ENCODE data around the gene DUSP1. TPM values are rescaled to one million over a fixed set of nuclear protein-coding genes. Genes with fewer than 3 reads are reported as not detected.

DUSP1 gene
- total and polyA plus RNA-seq, 2 donors (not counting 3 experiments of a cell fraction or from before 2014, with no cell fraction given): 36.1 to 196 TPM

- dilution Hi-C loops (cut with MboI; ENCODE audit: extremely low pct_ligation_motif_present, low sequenced_read_pairs) (no loop called here), intact Hi-C loops (cut with micrococcal nuclease) (no loop called here)
- ChIA-PET CTCF (no interaction called here), POLR2A (no interaction called here)
- no peaks in the 10 kb centered on the region for H4K20me1 ChIP-seq (replicated peaks; ENCODE audit: control insufficient read depth, extremely low read depth, insufficient read depth, low read length)
- H3K4me1 ChIP-seq (ENCODE audit: control insufficient read depth, extremely low read depth, insufficient read depth, low read length): peaks cover 37% of the 10 kb centered on the region
- H3K9ac ChIP-seq (replicated peaks; ENCODE audit: extremely low read depth, insufficient read depth, low read length): no peak overlapping the region
- no peaks in the 10 kb centered on the region for H3K9me1 ChIP-seq (replicated peaks; ENCODE audit: control insufficient read depth, extremely low read depth, insufficient read depth, low read length)
- DNase-seq (ENCODE audit: low read depth, low spot score) (peak; percentile 47), FAIRE-seq (peak; percentile 62)
- no peaks in the 10 kb centered on the region for H3K36me3 ChIP-seq (ENCODE audit: control insufficient read depth in 2 of 2, extremely low read depth in 1 of 2, insufficient read depth in 2 of 2, low read length in 2 of 2)
- TF ChIP-seq MAX (IDR thresholded peaks at IDR 0.05; ENCODE audit: insufficient read depth, insufficient read length) (no peak), EZH2 (IDR thresholded peaks at IDR 0.05; ENCODE audit: borderline replicate concordance, low read depth, low read length, severe bottlenecking) (no peak), FOS (IDR thresholded peaks at IDR 0.05; ENCODE audit: borderline replicate concordance, insufficient read depth, low read length) (peak; percentile 53), CTCF (IDR thresholded peaks at IDR 0.05; ENCODE audit: extremely low read depth in 1 of 2, insufficient read depth in 1 of 2, low read depth in 1 of 2, low read length in 2 of 2) (no peak), POLR2A (IDR thresholded peaks at IDR 0.05; ENCODE audit: low read depth, low read length) (no peak), GATA2 (IDR thresholded peaks at IDR 0.05; ENCODE audit: insufficient read depth, insufficient read length, low read depth, low read length) (peak; percentile 43)
- H3K9me3 ChIP-seq (replicated peaks; ENCODE audit: control insufficient read depth, insufficient read depth, low read length): no peaks in the 10 kb centered on the region
- no peaks in the 10 kb centered on the region for H3K79me2 ChIP-seq (ENCODE audit: control insufficient read depth, insufficient read depth, low read length)
- H3K27ac ChIP-seq (ENCODE audit: insufficient read depth, low read depth, low read length): no peak overlapping the region
- H3K4me3 ChIP-seq (replicated peaks in 1 of 3; ENCODE audit: insufficient read depth in 1 of 3, low read depth in 1 of 3, low read length in 3 of 3): no peak overlapping the region
- H3K27me3 ChIP-seq (ENCODE audit: control insufficient read depth in 2 of 2, insufficient read depth in 2 of 2, low read length in 2 of 2): no peaks in the 10 kb centered on the region
- no peak overlapping the region for H3K4me2 ChIP-seq (ENCODE audit: insufficient read depth, low read length)
- H2AFZ ChIP-seq (ENCODE audit: low read depth, low read length): no peak overlapping the region
- BruUV-seq (replicated peaks): no TSS peak
Measured at GRCh38 chr5:172802567-172803176, 31.7 kb upstream of the DUSP1 start.
